Islet precursor cell (in vitro differentiated cells): ENCODE measurements around the gene BCHE.

Source experiments
- DNase-seq: peaks from one replicate; pipeline ENCODE4 v3.0.0-alpha.2; 2018

Gene BCHE

DNA sequence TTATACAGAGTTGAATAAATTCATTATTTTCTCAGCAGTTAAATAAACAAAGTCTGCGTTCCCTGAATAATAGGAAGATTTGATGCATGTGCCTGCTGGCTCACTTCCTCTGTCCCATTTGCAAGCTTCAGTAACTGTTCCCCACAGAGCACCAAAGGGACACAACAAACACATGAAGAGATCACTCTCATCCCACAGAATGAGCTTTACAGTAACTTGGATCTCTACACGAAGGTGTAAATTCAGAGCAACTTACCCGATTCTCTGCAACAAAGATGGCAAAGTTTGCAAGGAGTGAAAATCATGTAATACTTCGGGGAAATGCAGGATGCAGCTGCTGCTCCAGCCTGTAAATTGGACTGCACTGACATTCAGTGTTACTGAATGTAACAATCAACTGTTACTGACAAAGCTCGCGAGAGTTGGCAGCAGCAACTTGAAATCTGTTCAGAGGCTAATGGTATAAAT, at the start of gene BCHE:
TSS of gene BCHE (minus strand) at position 366 of the 468 bp plus-strand sequence. CDS start 6,390 bp downstream, outside the sequence.
- DNase-seq, result no peak

DNA sequence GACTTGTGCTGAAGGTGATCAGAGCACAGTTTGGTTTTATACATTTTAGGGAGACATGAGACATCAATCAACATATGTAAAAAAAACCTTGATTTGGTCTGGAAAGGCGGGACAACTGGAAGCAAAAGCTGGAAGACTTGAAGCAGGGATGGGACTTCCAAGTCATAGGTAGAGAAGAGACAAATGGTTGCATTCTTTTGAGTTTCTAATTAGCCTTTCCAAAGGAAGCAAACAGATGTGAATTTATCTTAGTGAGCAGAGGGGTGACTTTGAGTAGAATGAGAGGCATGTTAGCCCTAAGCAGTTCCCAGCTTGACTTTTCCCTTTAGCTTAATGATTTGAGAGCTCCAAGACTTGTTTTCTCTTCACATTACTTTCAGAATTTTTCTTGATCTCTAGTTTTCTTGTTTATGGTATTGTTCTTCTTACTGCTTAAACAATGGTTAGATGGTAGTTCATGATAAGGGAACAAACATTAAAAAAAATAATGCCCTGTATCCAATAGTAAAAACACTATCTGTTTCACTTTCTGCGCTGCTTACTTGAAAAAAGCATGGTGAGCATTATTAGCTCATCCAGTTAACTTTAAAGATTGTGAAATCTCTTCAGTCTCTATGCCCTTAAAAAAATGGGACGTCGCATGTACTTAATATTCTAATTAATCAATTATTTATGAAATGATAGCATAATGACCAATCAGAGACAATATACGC, 48.5 kb upstream of the BCHE start:
- DNase-seq, result no peak

DNA sequence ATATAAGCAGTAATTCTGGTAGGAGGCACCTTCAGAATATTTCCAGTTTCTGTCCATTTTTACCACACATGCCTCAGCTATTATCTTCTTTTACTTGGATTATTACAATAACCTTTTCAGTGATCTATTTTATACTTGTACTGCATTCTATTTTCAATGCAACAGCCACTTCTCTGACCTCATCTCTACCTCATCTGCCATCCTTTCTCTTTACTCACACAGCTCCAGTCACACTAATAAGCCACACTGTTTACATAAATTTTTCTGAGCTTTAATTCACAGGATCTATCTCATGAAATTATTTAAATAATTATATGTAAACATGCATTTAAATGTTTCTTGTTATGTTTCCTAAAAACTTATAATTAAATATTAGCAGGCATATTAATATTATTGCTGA, 47.3 kb upstream of the BCHE start:
- no peak for DNase-seq

DNA sequence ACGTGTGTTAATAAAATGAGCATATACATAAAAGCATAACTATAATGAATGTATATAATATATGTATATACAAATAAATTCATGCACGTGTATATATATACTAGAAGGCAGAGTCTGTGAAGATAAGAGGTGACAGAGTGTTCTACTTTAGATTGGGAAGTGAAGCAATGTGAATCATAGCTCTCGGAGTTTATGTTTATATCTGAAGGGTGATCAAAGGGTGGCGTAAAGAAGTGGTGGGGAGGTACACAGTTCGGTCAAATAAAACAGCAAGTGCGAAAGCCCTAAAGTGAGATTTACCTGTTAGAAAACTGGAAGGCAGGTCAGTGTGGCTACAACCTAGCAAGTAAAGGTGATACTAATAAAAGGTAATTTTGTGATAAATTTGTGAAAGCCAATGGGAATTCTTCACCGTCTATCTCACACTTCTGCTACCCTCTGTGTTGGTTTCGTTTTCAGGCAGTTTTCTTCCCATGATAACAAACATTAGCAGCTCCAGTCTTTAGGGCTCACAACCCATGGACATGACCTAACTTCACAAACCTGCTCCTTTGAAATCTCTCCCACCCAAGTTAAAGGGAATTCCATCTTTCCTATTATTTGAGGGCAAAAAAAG, 46.7 kb upstream of the BCHE start:
- no peak for DNase-seq

DNA sequence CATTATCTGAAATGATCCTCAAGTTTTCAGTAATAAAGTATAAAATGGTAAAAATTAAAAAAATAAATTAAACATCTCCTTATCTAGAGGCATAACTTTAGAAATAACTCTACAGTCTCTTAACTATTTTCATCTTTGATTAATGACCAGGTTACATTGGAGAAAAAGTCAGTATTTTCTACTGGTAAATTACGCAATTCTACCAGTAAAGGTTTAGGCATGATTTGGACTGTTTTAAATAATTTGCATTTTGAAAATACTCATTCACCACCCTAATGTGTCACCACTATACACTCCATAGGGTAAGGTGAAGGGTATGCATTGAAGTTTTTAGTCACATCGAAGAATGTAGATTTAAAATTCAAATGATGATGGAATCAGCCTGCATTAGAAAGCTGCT, 45.9 kb upstream of the BCHE start:
- DNase-seq, result no peak

DNA sequence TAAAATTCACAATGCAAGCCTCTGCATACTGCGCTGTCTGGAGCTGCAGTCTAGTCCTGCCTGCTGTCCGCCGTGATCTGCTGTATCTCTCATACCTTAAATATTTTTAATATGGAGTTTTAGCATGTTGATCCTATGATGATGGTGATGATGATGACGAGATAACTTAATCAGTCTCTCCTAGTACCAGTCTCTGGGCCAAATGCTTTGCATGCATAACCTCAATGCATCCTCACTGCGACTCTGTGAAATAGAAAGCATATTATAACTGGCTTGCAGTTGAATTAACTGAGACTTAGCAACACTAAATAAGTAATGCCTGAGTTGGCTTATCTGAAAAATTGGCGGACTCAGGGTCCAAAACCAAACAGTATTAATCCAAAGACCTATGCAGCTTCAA, 38.4 kb upstream of the BCHE start:
- no peak for DNase-seq

DNA sequence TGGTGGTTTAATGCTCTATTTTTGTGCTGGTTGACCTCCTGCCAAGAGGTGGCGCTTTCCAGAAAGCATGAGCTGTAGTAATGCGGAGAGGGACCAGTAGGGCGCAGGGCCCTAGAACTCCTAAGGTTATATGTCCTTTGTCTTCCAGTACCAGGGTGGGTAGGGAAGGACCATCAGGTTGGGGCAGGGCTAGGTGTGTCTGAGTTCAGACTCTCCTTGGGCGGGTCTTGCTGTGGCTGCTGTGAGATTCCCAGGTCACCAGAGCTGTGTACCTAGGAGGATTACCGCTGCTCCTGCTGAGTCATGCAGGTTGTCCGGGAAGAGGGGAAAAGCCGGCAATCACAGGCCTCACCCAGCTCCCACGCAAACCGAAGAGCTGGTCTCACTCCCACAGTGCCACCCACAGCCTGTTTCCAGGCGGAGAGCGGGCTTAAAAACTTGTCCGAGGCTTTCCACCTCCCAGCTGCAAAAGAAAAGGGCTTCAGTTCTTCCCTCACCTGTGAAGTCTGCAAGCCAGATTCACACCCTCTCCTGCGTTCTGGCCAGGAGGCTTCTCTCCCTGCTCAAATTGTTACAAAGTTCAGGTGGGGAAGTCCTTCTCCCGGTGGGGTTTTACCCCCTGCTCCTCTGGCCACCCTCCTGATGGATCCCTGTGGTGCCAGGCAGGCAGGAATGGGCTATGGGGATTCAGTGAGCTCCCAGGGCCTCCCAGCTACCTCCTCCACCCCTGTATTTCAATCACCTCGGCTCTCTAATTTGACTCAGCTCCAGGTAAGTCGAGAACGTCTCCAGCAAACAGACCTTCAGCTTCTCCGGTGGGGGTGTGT, 37.7 kb upstream of the BCHE start:
- DNase-seq, result no peak

DNA sequence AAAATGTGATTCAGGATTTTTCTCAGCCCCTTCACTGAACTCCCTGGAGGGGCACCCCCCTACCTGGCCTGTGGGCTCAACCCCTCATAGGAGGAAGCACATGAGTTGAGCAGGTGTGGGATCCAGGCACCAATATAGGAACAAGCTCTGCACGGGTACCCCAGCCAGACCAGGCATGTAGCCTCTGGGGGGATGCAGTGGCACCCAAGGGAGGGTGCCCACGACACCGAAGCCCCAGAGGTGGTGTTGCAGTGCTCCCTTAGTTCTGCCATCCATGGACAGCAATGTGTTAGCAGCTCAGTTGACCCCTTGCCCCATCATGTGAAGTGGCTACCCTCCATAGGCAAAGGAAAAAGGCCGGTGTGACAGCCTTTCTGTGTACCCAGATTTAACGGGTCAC, 30.9 kb upstream of the BCHE start:
- no peak for DNase-seq

DNA sequence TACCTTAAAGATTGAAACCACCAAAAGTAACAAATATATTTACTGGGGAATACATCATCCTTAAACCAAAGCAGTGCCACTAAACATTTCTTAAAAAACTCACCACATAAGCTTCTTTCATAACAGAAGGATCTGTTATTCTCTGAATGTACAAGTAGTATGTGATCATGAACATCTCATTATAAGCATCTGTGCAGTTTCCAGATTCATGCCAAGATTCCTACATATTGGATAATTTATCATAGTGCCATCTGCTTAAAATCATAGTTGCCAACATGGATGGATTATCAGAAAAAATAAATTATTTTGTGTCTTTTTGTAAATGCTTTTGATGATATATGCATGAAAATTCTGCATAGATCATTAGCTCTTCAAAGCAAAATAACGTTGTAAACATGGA, 21.8 kb upstream of the BCHE start:
- no peak for DNase-seq

DNA sequence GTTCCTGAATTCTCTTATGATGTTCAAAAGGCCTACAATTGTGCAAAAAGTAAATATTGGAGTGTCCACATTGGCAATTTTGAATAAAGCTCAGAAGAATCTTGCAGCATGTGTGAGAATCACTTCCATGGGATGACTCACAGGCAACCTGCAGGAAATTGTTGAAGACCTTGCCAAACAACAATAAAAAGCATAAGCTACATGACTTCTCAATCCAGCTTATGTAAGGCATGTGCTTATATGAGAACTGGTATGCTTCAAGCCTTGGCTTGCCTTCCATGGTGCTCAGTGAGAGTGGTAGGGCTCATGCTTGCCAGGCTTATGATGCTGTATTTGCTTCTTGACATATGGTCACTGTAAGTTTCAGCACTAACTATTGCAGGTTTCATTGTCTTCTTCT, 18.4 kb upstream of the BCHE start:
- no peak for DNase-seq

DNA sequence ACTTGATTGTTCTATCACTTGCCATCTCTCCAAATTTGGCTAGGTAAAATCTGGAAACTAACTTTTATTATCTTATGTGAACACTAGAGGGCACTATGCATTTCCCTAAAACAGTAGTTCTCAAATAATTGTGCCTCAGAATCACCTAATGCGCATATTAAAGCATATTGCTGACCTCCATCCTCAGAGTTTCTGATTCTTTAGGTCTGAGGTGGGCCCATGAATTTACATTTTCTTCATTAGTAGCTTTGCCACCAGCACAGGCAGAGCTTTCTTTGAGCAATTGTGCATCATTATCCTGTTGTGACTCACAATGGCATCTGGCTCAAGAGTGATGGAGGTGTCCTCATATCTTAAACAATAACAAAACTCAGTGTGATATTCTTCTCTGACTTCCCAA, 17.5 kb upstream of the BCHE start:
- DNase-seq, result no peak

DNA sequence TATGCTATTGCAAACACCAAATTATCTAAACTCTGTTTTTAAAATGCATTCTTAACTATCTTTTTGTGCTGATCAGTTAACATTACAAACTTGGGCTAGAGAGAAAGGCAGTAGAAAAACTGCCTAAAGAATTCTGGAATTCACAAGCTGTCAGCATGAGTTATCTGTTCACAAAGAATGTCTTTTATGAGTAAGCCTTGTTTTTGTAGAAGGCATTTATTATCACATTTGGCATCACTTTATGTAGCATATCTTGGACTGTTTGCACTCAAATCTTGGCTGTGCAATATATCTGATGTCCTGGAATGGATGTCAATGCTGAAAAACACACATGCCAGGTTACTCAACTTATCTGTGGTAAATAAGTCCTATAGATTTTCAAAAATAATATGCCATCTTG, 15.5 kb upstream of the BCHE start:
- DNase-seq, result no peak

DNA sequence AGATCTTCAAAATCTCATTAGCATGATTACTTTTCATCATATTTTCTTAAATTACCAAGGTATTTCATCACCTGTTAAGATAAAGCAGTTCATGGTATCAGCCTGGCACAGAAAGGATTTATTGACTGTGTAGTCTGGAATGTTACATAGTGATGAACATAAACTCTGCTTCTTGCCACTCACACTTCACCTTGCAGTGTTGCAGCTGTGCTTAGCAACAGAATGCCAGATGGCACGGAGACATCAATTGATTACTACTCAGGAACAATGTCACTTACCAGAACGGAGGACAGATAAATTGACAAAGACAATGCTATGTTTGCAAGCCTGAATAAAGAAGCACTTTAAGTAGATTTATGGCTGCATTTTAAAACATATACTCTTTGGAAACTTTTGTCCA, 15.0 kb upstream of the BCHE start:
- DNase-seq, result no peak

DNA sequence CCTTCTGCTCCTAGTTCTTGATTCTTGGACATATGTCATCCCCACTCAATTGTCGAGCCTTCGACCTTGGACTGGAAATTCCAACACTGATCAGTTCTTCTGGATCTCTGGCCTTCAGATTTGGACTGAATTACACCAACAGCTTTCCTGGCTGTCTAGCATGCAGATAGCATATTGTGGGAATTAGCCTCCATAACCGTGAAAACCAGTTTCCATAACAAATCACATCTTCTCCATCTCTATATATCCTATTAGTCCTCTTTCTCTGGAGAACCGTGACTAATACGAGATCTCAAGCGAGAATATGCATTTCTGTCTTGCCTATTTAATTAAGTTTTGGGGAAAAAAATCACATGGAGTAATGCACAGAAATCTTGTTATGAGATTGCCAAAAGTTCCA, 8.8 kb upstream of the BCHE start:
- no peak for DNase-seq

DNA sequence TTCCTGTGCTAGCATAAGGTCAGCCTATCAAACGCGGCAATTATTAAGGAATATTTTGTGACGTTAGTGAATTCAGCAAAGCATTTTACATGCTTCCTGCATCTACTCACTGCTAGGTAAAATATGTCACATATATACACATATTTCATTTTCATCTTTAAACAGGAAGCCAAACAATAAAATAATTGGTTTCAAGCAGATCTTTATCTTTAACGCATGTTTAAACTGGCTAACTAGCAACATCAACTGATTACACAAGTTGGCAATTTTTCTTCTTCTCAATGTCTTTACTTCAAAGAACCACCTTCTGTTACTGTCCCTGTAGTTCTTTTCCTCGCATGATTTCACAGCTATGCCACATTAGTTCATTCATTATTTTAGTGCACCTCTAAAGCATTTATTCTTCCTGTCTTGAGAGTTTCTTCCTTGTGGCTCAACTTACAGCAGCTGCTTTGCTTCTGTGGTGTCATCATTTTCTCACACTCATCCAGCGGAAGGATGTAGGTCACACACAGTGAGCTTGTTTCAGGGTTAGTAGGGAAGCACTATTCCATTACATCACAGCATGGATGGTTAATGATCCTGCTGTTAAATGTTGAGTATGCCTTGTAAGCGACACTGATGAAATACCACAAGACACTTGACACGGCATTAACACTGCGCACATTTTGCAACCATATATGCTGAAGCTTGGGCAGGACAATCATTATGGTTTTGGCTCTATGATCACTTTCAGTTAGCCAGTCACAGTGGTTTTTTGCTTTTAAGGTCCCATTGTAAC, 2.3 kb upstream of the BCHE start:
- no peak for DNase-seq

DNA sequence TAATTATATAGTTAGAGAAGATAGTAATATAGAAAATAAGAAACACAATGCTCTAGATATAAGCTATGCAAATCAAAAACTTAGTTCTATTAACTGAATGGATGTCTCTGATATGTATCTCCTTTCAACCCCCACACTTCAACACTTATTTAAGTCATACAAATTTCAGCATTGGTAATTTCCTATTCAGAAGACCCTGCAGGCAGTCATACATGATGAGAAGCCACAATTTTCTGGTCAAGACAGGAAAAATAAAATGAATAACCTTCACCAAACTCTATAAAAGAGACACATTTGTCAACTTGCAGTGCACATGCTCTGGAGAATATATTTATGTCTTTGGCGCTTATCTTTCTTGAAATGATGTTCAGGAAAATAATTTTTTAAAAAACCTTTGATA, 578 bp upstream of the BCHE start:
- no peak for DNase-seq

DNA sequence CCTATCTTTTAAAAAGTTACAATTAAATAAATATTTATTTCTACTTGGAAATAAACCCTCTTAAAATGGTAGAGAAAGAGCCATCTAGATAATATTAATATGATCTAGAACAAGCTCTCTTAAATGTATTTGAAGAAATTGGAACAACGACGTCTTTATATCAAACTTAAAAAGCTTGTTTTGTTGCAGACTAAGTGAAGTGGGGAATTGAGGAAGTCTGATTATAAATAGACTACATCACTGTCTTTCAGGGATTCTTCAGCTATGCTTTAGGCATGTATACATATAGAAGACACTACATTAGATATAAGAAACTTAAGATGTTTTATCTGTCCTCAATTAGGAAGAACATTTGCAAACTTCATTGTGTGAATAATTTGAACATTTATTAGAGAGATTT, 1.8 kb downstream of the BCHE start:
- DNase-seq, result no peak

DNA sequence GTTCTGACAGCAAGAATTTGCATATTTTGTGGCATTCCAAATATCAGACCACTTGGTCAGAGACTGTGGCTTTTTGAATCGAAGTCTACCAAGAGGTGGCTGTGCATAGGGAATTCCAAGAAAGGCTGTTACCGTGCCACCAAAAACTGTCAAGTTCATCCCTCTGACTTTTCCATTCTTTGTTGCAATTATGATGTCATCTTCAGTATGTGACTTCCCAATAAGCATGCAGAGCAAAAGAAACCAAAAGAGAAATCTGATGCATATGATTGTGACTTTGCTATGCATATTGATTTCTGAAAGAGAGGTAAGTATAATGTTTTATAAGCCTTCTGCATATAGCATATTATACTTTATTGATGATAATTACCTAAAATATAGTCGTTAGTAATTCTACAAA, 6.5 kb downstream of the BCHE start:
- DNase-seq, result no peak

DNA sequence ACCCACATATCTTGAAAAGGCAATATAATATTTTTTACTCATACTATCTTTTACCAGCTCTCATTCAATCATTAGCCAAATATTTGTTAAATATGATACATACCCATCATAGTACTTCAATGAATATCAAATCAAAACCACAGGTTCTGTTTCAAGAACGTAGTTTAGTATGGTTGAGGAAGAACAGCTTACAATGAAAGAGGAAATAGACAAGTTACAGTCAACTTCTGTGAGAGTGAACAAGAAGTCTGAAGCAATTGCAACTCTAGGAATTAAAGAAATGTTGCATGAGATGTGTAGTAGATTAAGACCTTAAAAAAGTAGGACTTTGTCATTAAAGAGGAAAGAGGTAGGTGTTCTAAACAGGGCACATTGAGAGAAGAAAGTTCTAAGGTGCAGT, 9.3 kb downstream of the BCHE start:
- DNase-seq, result no peak

DNA sequence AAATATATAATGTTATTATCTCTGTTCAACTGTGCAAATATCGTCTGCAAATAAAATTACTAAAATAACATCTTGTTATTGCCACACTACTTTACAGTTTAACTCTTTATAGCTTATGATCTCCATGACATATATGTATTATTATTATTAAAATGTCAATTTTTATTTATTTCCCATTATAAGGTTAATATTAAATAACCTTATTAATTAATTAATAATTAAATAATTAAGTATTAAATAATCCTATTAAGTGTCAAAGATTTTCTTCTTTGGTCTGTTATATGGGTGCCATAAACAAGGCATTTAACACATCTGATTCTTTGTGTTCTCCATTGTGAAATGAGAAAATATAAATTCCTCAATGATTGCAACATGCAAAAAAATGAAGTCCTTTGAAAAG, 10.0 kb downstream of the BCHE start:
- no peak for DNase-seq

DNA sequence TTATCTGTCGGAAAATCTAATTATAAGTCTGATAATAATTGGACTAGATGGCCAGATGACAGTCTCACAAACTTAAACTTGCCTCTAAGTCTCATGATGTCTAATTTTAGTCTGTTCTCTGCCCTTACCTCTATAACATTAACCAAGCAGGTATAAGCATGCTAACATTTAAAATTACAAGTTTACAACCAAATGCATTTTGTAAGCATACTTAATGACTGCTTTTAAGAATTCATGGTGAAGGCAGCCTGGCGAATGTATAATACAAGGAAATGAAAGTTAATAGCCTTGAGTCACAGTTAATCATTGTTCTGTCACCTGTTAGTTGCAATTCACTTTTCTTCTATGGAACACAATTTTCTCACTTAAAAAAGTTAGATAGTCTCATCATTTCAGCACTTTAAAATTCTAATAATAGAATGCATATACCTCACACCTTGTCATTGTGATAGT, 16.5 kb downstream of the BCHE start:
- no peak for DNase-seq

DNA sequence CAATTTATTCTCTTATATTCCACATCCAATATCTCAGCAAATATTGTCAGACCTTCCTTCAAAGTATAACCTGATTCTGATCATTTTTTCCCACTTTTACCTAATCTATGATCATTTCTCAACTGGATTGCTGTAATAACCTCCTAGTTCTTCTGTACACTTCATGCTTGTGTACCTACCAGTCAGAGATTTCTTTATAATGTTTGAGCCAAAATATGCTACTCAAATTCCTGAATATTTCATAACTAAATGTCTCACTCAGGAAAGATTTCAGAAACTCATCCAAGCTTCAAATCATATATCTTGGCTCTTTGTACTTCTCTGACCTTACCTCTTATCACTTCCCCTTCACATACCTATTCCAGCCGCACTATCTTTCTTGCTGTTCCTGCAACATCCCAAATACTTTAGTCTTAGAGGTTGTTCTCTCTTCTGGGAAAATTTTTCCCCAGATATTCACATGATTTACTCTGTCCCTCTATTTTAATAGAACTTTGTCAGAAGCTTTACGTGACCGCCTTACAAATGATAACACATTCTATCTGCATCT, 20.0 kb downstream of the BCHE start:
- no peak for DNase-seq

DNA sequence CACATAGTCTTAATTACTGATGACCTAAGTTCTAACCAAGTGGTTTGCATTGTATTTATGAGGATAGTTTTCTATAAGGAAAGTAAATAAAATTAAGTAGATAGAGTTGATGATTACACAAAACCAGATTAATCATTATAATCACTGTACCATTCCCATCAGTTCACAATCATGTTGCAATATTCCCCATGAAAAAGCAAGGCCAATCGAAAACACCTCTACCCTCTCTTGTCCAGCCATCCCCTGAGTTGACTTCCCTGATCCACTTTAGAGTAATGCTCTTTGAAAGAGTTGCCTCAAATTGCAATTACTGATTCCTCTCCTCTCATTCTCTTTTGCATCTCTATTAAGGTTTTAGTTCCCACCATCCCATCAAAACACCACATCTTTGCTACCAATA, 21.0 kb downstream of the BCHE start:
- no peak for DNase-seq
